CD4-positive, alpha-beta T cell treated with Interleukin-17A for 4 hours (primary cell): ENCODE measurements around the gene MACROD2.

Source experiments
- DNase-seq: peaks from one replicate; pipeline ENCODE4 v3.0.0-alpha.2; 2020; ENCODE audit warnings: mixed read lengths

Gene MACROD2

GRCh38 chr20:15918631-15919030 is 1923.3 kb downstream of the MACROD2 start:
- no peak for DNase-seq

- DNase-seq, result no peak
These were observed 1923.8 kb downstream of the MACROD2 start for GRCh38 chr20:15919118-15919517.

GRCh38 chr20:15921930-15922329 is 1926.6 kb downstream of the MACROD2 start:
- no peak for DNase-seq

DNA sequence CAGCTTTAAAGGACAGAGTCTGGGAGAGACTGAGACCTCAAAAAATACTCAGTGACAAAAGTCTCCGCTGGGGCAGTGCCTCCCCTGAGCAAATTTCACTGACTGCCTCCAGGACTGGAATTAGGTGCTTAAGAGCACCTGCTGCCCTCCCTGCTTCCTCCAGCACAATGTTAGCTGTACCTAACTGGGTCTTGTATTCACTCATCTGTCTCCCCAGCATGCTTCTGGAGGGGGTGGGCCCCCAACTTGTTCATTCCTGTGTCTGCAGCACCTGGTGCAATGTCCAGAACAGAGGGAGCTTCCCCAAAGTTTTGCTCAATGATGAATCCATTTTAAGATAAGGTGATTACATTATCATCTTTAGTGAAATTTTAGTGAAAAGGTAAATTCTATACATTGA is 1927.2 kb downstream of the MACROD2 start:
- DNase-seq, result no peak

DNA sequence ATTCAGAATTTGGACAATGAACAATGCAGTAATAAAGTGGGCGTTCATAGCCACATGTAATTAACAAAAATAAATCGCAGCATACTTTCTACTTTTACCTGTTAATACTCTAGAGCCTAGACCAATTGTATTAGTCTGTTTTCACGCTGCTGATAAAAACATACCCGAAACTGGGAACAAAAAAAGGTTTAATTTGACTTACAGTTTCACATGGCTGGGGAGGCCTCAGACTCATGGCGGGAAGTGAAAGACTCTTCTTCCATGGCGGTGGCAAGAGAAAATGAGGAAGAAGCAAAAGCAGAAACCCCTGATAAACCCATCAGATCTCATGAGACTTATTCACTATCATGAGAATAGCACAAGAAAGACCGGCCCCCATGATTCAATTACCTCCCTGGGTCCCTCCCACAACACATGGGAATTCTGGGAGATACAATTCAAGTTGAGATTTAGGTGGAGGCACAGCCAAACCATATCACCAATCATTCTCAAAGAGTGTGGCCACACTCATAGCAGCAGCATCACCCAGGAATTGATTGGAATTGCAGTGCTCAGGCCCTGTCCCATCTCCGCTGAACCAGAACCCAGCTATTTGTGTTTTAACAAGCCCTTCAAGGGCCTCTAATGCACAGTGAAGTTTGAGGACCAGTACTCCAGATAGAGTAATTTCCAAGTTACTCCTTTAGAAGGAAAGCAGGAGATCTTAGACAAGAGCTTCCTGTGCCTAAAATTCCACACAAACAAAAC is 1927.9 kb downstream of the MACROD2 start:
- no peak for DNase-seq

- no peak for DNase-seq
These were observed 1929.2 kb downstream of the MACROD2 start for GRCh38 chr20:15924556-15924955.

DNA sequence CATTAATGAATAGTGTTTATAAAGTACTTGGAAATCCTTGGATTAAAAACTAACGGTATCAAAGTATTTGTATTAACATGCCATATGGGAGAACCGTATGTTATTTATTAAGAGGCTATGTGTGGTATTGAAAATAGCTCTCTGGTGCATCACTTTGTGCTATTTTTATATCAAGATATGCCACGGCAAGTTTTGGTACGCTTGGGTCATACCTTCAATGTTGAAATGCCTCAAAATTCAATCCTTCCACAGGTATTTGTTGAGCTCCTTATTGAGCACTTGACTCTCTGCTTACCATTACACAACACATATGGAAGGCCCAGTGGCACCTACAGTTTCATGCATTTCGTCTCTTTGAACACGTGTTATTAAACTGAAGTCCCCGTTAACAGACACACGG is 1930.1 kb downstream of the MACROD2 start:
- no peak for DNase-seq

DNA sequence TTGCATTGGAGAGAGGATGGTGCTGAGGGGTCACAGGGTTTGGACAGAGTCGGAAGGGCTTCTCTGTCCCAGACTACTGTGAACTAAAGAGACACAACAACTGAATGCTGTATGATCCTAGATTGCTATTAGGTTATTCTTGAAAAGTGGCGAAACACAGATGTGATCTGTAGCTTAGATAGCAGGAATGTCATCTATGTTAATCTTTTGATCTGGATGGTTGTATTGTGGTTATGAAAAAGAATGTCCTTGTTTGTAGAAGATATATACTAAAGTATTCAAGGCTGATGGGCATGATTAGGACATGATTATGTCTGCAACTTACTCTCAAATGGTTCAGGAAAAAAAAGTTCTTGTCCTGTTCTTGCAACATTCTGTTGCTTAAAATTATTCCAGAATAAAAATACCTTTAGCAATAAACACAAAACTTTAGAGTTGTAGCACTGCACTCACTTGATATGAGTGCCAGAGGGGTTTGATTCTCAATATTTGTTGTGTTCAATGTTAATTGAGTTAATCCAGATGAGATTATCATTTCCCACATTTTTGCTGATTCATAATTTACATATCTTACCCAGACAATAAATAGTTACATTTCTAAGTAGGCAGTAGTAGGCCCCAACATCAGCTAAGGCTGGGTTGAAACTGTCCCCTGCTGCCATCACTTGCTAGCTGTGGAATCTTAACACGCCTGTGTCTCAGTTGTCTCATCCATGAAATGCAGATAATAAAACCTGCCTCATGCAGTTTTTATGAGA is 1932.8 kb downstream of the MACROD2 start:
- no peak for DNase-seq

DNA sequence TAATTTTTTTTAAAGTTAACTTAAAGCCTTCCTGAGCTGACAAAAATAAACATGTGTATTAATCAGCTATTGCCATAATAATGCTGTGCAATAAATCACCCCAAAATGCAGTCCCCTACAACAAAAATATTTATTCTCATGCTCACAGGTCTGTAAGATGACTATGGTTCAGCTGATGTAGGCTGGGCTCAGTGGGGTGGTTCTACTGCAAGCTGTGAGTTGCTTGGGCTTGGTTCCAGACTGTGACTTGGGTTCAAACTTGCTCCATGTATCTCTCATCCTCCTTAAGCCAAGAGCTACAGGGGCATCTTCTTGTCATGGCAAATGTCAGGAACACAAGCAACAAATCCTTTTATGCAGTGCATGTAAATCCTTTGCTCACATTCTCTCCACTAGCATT is 1933.6 kb downstream of the MACROD2 start:
- DNase-seq, result no peak

- no peak for DNase-seq
These were observed 1935.3 kb downstream of the MACROD2 start for GRCh38 chr20:15930311-15931305.

DNA sequence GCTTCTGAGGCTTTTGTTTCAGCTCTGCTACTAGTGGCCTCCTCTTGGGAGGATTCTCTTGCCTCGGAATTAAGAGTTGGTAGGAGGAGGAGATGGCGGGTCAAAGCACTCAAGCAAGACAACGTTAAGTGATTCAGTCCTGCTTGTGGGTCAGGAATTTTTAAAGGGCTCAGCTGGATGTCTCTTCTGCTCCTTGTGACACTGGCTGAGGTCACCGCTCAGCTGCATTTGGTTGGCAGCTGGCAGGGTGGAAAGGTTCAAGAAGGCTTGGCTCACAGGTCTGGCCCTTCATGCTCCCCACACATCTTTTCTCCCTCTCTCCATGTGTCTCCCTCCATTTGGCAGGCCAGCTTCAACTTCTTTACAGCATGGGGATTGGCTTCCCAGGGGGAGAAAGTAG is 1936.6 kb downstream of the MACROD2 start:
- DNase-seq, result no peak

GRCh38 chr20:15937179-15937578 is 1941.9 kb downstream of the MACROD2 start:
- no peak for DNase-seq

DNA sequence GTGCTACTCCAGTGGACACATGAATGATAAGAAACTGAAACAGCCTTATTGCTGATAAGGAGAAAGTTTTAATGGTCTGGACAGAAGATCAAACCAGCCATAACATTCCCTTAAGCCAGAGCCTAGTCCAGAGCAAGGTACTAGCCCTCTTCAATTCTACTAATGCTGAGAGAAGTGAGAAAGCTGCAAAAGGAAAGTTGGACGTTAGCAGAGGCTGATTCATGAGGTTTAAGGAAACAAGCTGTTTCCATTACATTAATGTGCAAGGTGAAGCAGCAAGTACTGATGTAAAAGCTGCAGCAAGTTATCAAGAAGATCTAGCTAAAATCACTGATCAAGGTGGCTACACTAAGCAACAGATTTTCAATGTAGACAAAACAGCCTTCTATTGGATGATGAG is 1943.5 kb downstream of the MACROD2 start:
- DNase-seq, result no peak

DNA sequence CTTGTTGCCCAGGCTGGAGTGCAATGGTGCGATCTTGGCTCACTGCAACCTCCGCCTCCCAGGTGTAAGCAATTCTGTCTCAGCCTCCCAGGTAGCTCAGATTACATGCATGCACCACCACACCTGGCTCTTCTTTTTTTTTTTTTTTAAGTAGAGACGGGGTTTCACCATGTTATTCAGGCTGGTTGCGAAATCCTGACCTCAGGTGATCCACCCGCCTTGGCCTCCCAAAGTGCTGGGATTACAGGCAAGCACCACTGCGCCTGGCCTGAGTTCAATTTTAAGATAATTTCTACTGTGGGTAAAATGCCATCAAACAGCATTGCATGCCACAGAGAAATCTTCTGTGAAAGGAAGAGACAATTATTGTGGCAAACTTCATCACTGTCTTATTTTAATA is 1944.8 kb downstream of the MACROD2 start:
- DNase-seq, result no peak

- no peak for DNase-seq
These were observed 1946.8 kb downstream of the MACROD2 start for GRCh38 chr20:15942130-15942529.

DNA sequence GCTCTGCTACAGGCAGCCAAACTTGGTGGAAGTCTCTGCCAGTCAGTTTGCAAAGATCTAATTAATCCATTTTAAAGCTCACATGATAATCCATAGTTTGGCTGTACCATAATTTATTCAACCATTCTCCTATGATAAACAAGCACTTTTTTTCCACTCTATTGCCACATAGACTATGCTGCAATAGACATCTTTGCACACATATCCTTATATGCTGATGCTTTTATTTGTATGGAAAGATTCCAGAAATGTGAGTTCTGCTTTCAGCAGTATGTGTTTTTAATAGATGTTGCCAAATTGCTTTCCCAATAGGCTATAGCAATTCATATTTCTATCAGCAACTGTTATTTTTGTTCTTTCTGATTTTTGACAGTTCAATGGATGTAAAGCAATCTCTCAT is 1950.0 kb downstream of the MACROD2 start:
- no peak for DNase-seq

DNA sequence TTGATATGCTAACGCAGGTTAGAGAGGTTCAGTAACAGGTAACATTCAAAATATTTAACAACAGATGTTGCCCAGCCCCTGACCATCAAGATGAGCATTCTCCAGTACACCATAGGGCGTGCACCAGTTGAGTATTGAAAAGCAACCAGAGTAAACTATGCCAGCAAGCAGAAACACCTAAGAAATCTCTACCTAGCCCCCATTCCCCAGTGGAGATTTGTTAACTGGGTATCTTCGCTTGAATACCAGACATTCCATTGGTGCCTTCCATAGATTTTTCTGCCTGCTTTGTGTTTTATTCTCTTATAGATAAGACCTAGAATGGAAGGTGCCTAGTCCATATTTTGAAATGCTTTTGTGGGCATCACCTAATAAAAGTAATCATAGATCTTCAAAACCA is 1954.1 kb downstream of the MACROD2 start:
- no peak for DNase-seq

DNA sequence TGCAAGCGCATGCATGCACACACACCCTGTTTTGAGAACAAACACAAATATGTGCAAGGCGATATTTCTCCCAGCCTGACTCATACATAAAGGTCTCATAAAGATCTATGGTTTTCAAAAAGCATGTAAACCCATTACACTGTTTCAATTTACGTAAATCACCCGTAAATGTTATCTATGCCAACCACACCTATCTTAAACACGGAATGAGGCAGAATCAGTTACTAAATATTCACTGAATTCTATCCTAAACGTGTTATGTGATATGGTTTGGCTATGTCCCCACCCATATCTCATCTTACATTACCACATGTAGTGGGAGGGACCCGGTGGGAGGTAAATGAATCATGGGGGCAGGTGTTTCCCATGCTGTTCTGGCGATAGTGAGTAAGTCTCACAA is 1956.3 kb downstream of the MACROD2 start:
- DNase-seq, result no peak

- DNase-seq, result no peak
These were observed 1962.8 kb downstream of the MACROD2 start for GRCh38 chr20:15958142-15958541.

DNA sequence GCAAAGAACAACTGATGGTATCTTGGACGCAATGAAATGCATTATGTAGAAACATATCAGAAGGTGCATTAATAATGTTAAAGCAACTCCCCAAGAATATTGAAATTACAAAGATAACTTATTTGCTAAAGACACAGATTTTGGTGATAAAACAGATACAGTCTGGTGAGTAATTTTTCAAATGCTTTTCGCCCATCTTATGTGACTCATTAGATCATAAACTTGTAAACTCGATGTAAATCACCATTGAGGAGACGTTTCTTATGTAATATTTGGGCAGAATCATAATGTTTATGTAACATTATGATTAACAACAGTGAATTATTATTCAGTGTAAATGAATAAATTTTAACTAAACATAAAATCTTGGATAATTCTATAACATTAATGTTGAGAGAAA is 1969.8 kb downstream of the MACROD2 start:
- DNase-seq, result no peak

GRCh38 chr20:15967334-15967733 is 1972.0 kb downstream of the MACROD2 start:
- no peak for DNase-seq

GRCh38 chr20:15976047-15976736 is 1980.9 kb downstream of the MACROD2 start:
- DNase-seq, result no peak

DNA sequence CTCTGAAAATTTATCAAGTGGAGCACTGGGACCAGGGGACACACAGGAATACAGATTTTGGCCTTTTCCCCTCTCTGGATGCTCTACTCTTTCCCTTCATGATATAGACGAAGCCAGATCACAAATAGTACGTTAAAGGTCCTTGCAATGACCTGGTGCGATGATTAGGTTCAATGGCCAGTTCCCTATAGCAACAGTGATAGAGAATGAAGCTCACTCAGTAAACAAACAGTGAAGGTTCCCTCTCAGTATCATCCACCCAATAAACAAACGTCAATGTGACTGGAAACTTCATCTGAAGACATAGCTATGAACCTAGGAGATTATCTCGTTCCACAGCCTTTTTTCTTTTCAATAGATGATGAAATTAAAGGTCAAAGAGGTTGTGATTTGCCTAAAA is 1981.7 kb downstream of the MACROD2 start:
- DNase-seq, result no peak
